Measurements from ENCODE around the gene GPD1L.
A peak's percentile ranks its signal among the peaks of the same experiment; 100 is the strongest.
"Not testable (repeated sequence)": the region's sequence is repeated elsewhere in the genome, so short reads cannot be mapped to it uniquely, and the experiment has no call there.

The GPD1L gene

GRCh38 chr3:32106132-32106928 lies at the start of gene GPD1L:
Gene GPD1L, plus strand, starts transcription at chr3:32106620. Its CDS starts 92 bp downstream, at chr3:32106712.
- intact Hi-C loops (cut with DNase I): loop anchor here (2.0 kb wide), 1 partner anchor 38 kb away; no protein-coding TSS in a partner anchor
- peak; percentile 87 to 99 (median 97) for DNase-seq

GRCh38 chr3:32058465-32058864 lies 48.0 kb upstream of the GPD1L start:
- DNase-seq; intact Hi-C loops (cut with DNase I): not testable (repeated sequence)

DNA sequence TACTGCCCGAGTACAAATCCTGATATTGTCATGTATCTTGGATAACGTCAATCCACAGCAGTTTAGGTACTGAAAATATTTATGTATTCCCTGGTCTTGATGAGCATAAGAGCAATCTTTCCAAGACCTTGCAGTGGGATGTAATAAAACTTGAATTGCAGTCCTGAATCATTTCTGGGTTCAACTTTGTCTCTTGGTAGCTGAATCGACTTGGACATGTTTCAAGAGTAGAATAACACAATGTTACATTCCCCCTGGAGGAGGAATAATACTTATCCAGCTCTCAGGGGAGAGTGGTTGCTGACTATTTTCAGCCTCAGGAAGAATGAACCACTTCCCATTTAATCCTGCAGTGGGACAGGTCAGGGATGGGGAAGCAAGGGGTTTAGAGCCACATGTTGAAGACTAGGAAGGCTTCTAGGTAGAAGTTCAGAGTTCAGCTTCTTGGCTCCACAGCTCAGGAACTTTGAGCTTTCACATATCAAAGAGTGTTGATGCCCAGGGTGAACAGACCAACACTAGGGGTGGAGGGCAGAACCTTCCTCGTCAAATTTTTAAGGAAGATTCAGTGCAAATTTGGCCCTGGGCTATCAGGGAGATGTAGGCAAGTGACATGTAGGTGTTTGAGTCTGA lies 43.4 kb upstream of the GPD1L start:
- DNase-seq: no peak
- intact Hi-C loops (cut with DNase I): no loop called here

DNA sequence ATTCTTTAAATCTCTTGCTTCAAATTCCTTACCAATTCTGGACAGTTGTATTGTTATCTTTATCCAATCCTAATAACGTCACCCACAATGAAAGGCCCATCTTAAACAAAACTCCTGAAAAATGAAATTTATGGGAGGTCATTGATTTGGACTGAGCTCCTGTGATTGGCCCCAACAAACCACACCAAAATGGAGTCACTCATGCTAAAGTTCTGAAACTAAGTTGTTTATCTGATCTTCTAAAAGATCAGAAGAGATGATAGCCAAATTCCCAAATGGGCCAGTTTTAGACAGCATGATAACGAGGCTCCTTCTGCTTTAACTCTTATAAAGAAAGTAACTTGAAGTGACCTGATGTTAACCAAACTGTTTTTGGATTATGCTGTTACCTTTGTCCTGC lies 39.7 kb upstream of the GPD1L start:
- DNase-seq: no peak

GRCh38 chr3:32074194-32074593 lies 32.2 kb upstream of the GPD1L start:
- DNase-seq; intact Hi-C loops (cut with DNase I): not testable (repeated sequence)

More for the DNA sequence above, 39.7 kb upstream of the GPD1L start:
- intact Hi-C loops (cut with DNase I): no loop called here

DNA sequence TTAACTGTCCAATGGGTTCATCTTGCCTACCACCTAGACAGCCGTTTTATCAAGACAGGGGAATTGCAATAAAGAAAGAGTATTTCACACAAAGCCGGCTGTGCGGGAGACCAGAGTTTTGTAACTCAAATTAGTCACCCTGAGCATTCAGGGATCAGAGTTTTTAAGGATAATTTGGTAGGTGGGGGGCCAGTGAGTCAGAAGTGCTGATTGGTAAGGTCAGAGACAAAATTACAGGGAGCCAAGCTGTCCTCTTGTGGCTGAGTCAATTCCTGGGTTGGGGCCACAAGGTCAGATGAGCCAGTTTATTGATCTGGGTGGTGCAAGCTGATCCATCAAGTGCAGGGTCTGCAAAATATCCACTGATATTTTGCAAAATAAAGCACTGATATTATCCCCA lies 29.9 kb upstream of the GPD1L start:
- intact Hi-C loops (cut with DNase I): no loop called here

DNA sequence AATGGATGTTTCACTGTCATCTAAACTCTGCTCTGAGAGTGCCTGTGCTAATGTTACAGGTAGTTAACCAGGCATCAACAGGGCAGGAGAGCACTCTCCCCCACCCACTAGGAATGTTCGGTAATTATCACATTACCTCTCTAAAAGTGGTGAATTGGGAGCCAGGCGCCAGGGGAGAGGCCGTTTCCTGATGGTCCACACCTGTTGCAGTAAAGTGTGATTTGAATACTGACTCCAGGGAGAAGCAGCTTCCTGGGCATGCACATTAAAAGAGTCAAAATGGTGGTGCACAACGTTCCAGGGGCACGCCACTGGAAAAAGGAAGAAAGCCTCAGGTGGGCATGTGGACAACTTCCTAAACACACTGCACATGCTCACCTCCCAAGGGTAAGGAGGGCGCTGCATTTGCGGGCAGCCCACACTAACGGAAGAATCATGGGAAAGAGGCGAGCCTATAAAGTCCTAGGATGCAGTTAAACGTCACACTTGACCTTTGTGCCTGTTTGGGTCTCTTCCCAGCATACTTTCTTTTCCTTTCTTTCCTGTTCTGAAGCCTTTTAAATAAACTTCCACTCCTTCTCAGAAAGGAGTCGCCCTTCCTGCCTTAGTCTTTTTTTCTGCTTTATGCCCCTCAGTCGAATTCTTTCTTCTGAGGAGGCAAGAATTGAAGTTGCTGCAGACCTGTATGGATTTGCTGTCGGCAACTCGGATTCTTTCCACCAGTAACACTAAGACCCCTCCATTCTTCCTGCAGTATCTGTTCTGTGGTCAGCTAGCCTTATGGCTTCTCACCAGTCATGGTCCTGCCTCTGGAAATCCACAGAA lies 28.9 kb upstream of the GPD1L start:
- intact Hi-C loops (cut with DNase I): no loop called here
- DNase-seq: peak in 1 of 42 donors; percentile 8

More for the DNA sequence above, 29.9 kb upstream of the GPD1L start:
- peak in 1 of 42 donors; percentile 9 for DNase-seq

DNA sequence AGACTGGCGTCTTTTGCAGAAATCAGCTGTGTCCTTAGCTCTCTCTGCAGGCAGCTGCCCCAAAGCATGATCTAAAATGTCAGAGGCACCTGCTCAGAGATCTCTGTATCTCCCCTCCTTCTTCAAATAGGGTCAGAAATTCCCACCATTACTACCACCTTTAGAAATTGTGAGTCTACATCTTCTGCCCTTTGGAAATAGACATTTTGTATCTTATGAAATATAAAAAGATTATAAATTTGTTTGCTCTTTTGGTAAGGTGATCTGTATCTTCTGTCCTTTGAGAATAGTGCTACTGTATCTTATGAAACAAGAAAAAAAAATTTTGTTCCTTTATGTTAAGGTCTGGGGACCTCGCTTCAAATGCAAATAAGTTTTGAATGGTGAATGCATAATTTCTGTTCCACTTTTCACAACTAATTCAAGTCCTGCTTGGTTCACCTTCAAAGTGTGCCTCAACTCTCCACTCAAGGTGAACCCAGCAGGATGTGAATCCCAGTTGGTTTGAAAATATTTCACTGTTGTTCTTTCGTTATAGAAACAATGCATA lies 28.3 kb upstream of the GPD1L start:
- intact Hi-C loops (cut with DNase I): no loop called here
- DNase-seq: peak in 1 of 42 donors; percentile 9

GRCh38 chr3:32078864-32079263 lies 27.6 kb upstream of the GPD1L start:
- no peak for DNase-seq
- intact Hi-C loops (cut with DNase I): no loop called here

DNA sequence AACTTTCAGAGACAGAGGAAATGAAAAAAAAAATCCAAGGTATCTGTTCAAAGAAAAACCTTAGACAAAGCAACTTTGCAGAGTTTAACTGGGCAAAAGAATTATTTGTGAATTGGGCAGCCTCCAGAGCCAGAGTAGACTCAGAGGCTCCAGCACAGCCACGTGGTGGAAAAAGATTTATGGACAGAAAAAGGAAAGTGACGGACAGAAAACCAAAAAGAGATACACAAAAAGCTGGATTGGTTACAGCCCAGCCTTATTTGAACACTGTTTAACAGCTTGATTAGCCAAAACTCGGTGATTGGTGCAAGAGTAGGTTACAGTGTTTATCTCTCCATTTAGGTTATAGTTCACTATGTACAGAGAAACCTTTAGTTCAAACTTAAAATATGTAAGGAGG lies 23.7 kb upstream of the GPD1L start:
- peak in 3 of 42 donors; percentile 6 to 32 (median 9) for DNase-seq
- intact Hi-C loops (cut with DNase I): no loop called here

DNA sequence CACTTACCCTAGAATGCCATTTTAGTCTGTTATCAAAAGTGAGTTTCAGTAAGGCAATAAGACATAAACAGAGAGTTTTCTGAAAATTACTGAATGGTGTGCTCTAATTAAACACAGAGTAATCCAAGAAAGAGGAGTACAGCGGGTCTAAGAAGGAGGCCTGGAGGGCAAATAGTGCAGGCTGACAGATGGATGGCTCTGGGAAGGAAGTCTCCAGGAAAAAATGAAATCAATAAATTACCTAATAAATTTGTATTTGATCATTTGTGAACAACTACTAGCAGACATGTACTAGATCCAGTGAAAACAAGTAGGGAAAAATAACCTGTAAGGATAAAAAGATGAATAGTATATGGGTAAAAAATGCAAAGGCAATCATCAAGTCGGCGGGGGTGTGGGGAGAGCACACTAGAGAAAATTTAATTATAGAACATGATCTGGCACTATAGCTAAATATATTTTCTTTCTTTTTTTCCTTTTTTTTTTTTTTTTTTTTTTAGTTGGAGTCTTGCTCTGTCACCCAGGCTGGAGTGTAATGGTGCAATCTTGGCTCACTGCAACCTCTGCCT lies 22.6 kb upstream of the GPD1L start:
- intact Hi-C loops (cut with DNase I): no loop called here
- peak in 13 of 42 donors; percentile 13 to 55 (median 28) for DNase-seq

DNA sequence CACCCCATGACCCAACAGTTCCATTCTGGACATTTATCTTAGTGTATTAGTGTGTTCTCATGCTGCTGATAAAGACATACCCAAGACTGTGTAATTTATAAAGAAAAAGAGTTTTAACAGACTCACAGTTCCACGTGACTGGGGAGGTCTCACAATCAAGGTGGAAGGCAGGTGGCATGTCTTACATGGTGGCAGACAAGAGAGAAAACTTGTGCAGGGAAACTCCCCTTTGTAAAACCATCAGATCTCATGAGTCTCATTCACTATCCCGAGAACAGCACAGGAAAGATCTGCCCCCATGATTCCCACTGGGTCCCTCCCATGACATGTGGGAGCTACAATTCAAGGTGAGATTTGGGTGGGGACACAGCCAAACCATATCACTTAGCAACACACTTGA lies 21.6 kb upstream of the GPD1L start:
- intact Hi-C loops (cut with DNase I): no loop called here
- DNase-seq: no peak

DNA sequence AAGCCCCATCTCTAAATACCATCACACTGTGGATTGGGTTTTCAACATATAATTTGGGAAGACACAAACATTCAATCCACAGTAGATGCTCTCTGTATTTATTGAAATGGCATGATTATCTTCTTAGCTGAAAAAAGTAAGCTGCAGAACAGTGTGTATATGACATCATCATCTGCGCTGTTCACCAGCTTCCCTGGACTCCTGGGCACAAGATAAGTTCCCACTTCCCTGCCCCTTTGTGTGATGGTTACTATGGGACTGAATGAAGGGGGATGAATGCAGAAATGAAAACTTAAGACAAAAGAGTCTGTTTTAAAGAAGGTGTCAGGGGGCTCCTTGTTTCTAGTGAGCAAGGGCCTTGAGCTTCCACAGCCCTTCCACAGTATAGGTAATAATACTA lies 20.0 kb upstream of the GPD1L start:
- no peak for DNase-seq
- intact Hi-C loops (cut with DNase I): no loop called here

DNA sequence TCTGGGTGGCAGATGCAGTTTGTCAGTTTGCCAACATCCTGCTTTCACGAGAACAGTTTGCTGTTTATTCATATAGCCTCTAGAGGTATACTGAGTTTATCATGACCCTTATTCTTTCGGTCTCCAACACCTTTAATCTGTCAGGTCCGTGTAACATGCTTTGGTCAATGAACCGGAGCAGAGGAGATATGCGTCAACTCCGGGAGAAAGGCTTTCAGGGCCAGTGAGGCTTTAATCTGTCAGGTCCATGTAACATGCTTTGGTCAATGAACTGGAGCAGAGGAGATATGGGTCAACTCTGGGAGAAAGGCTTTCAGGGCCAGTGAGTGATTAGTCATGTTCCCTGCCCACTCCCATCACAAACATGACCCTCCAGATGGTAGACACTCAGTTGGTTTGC lies 16.9 kb upstream of the GPD1L start:
- no peak for DNase-seq

GRCh38 chr3:32093204-32093603 lies 13.2 kb upstream of the GPD1L start:
- no peak for DNase-seq
- intact Hi-C loops (cut with DNase I): no loop called here

More for the DNA sequence above, 16.9 kb upstream of the GPD1L start:
- intact Hi-C loops (cut with DNase I): no loop called here

- intact Hi-C loops (cut with DNase I): no loop called here
These were observed 11.0 kb upstream of the GPD1L start for GRCh38 chr3:32095431-32095830.

DNA sequence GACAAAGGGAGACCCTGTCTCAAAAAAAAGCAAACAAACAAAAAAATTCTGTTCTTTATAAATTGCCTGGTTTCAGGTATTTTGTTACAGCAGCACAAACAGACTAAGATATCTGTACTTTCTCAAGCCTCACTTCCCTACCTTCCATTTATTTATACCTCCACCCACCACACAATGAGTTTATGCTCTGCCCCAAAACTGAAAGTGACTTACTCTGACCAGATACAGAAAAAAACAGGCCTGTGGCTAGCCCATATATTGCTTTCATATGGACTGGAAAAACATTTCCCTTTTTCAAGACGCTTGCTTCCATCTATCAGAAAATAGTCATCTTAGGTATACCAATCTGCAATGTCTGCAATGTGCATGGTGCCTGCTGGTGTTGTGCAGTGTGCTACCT lies 8.7 kb upstream of the GPD1L start:
- no peak for DNase-seq
- intact Hi-C loops (cut with DNase I): no loop called here

More at GRCh38 chr3:32095431-32095830, 11.0 kb upstream of the GPD1L start:
- no peak for DNase-seq

DNA sequence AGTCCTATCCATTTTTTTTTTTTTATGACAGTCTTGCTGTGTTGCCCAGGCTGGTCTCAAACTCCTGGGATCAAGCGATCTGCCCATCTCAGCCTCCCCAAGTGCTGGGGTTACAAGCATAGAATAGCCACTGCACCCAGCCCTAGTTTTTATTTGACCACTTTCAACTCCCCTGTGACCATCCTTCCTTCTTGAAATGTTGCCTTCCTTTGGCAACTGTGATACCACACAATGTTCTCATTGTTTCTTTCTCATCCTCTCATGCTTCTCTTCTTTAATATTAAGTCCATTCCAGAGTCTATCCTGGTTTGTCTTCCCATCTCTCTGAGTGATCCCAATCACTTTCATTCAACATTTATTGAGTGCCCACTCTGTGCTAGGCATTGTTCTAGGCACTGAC lies 7.9 kb upstream of the GPD1L start:
- intact Hi-C loops (cut with DNase I): no loop called here
- DNase-seq: no peak

- DNase-seq: no peak
- intact Hi-C loops (cut with DNase I): no loop called here
These were observed 6.0 kb upstream of the GPD1L start for GRCh38 chr3:32100465-32100864.
